OCI-LY1 (cell line): ENCODE data around the gene TBL3.
A peak's percentile ranks its signal among the peaks of the same experiment; 100 is the strongest.
"Not testable (repeated sequence)": the region's sequence is repeated elsewhere in the genome, so short reads cannot be mapped to it uniquely, and the experiment has no call there.

Experiments
- H2AFZ ChIP-seq: fragments of 200-600 bp; sonication (generic), shearing (Covaris generic); 2 replicates; pipeline ENCODE4 v1.6.0; 2014; ENCODE audit warnings: antibody characterized with exemption, mild to moderate bottlenecking, low read length
- H3F3A ChIP-seq: fragments of 200-600 bp; sonication (generic), shearing (Covaris generic); 2 replicates; pipeline ENCODE4 v1.6.0; 2014; ENCODE audit warnings: mild to moderate bottlenecking, antibody characterized with exemption, low read length, moderate library complexity; ENCODE audit not compliant: insufficient read depth
- H3K27ac ChIP-seq: fragments of 200-600 bp; sonication (generic); 2 replicates; pipeline ENCODE4 v1.5.1; 2014; ENCODE audit warnings: low read length, mixed run types, mild to moderate bottlenecking, low read depth; ENCODE audit not compliant: poor library complexity, severe bottlenecking
- H3K27me3 ChIP-seq: fragments of 200-600 bp; sonication (generic); 2 replicates; pipeline ENCODE4 v1.6.0; 2014; ENCODE audit warnings: antibody characterized with exemption, mild to moderate bottlenecking, low read length, moderate library complexity; ENCODE audit not compliant: insufficient read depth
- H3K36me3 ChIP-seq: fragments of 200-600 bp; sonication (generic); 2 replicates; pipeline ENCODE4 v1.6.1; 2014; ENCODE audit warnings: mild to moderate bottlenecking, antibody characterized with exemption, low read length, moderate library complexity, mixed read lengths; ENCODE audit not compliant: insufficient read depth
- H3K4me1 ChIP-seq: fragments of 200-600 bp; sonication (generic); 2 replicates; pipeline ENCODE4 v1.5.1; 2014; ENCODE audit warnings: mild to moderate bottlenecking, low read length, moderate library complexity; ENCODE audit not compliant: insufficient read depth, severe bottlenecking
- H3K4me2 ChIP-seq: fragments of 200-600 bp; sonication (generic), shearing (Covaris generic); 2 replicates; pipeline ENCODE4 v1.6.1; 2014; ENCODE audit warnings: low read length
- H3K4me3 ChIP-seq: fragments of 200-600 bp; sonication (generic); 2 replicates; pipeline ENCODE4 v1.5.1; 2014; ENCODE audit warnings: low read length, low read depth, mild to moderate bottlenecking, mixed read lengths; ENCODE audit not compliant: poor library complexity, severe bottlenecking
- H3K79me2 ChIP-seq: fragments of 200-600 bp; shearing (Covaris generic); 2 replicates; pipeline ENCODE4 v1.6.1; 2016; ENCODE audit warnings: mixed run types, low read length, mixed read lengths; ENCODE audit not compliant: insufficient read depth
- H3K9ac ChIP-seq: fragments of 200-600 bp; sonication (generic), shearing (Covaris generic); 2 replicates; pipeline ENCODE4 v1.6.1; 2014; ENCODE audit warnings: mild to moderate bottlenecking, low read length, mixed read lengths
- H3K9me2 ChIP-seq: fragments of 200-600 bp; sonication (generic), shearing (Covaris generic); 2 replicates; pipeline ENCODE4 v1.6.1; 2014; ENCODE audit warnings: low read depth, mild to moderate bottlenecking, low read length, mixed read lengths
- H3K9me3 ChIP-seq: fragments of 200-600 bp; shearing (Covaris generic); 2 replicates; pipeline ENCODE4 v1.6.1; 2014; ENCODE audit warnings: low read length, mixed read lengths
- H4K20me1 ChIP-seq: fragments of 200-600 bp; sonication (generic), shearing (Covaris generic); 2 replicates; pipeline ENCODE4 v1.6.0; 2016; ENCODE audit warnings: mild to moderate bottlenecking, low read length; ENCODE audit not compliant: insufficient read depth
- EZH2 ChIP-seq: fragments of 200-600 bp; sonication (generic), shearing (Covaris generic); IDR thresholded peaks from 2 replicates; pipeline ENCODE4 v1.8.0; 2017; ENCODE audit warnings: borderline replicate concordance, mixed run types, mild to moderate bottlenecking, antibody characterized with exemption, low read length, moderate library complexity, mixed read lengths
- TF ChIP-seq, protein P1 (sequence below): fragments of 200-600 bp; sonication (generic), shearing (Covaris generic); IDR thresholded peaks from 2 replicates; pipeline ENCODE4 v1.5.1; 2017; ENCODE audit warnings: mild to moderate bottlenecking, antibody characterized with exemption, low read length, moderate library complexity, mixed read lengths

Gene TBL3

DNA sequence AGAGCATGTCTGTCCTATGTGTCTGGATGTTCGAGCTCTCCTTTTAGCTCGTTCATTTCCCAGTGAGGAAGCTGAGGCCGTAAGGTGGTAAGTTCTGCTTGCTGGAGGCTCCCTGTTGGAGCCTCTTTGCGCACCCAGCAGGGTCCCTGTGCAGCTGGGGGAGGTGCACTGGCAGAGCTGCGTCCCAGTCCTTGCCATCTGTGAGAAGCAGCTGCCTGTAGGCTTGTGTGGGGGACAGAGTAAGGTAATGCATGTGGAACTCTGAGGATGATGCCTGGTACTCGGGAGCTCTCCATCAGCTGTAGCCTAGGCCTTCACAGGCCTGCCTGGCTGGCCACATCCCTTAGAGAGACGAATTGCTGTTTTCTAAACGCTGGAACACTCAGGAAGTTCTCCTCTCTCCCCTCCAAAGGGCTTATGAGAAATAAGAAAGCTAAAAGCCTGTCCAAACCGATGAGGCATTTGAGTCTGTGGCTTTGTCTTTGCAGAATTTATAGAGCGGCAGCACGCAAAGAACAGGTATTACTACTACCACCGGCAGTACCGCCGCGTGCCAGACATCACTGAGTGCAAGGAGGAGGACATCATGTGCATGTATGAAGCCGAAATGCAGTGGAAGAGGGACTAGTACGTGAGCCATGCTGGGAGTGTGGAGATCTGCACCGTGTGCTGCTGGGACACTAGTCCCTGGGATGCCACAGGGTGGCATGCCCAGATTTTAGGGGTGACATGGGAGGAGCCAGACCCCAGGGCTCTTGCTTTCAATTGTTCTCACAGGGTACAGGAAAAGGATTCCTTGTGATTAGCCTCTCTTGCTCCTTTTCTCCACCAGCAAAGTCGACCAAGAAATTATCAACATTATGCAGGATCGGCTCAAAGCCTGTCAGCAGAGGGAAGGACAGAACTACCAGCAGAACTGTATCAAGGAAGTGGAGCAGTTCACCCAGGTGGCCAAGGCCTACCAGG is 10.9 kb upstream of the TBL3 start:
- Histone ChIP-seq H3K27me3 (no peaks in the 10 kb centered on the region; the same call in 1 of the 2 replicates), H3K4me1 (peaks cover 45% of the 10 kb centered on the region), H3K79me2 (peaks cover 21% of the 10 kb centered on the region), H3K27ac (peak overlapping the region; percentile 75), H3K4me3 (peak overlapping the region; percentile 90), H2AFZ (no peak overlapping the region), H3K9ac (peak overlapping the region; percentile 90; the same call in 1 of the 2 replicates), H3K36me3 (peaks cover 35% of the 10 kb centered on the region), H3F3A (peaks cover 16% of the 10 kb centered on the region), H3K4me2 (peak overlapping the region; percentile 72), H4K20me1 (no peaks in the 10 kb centered on the region), H3K9me2 (no peaks in the 10 kb centered on the region), H3K9me3 (no peaks in the 10 kb centered on the region)
- TF ChIP-seq, protein P1, sequence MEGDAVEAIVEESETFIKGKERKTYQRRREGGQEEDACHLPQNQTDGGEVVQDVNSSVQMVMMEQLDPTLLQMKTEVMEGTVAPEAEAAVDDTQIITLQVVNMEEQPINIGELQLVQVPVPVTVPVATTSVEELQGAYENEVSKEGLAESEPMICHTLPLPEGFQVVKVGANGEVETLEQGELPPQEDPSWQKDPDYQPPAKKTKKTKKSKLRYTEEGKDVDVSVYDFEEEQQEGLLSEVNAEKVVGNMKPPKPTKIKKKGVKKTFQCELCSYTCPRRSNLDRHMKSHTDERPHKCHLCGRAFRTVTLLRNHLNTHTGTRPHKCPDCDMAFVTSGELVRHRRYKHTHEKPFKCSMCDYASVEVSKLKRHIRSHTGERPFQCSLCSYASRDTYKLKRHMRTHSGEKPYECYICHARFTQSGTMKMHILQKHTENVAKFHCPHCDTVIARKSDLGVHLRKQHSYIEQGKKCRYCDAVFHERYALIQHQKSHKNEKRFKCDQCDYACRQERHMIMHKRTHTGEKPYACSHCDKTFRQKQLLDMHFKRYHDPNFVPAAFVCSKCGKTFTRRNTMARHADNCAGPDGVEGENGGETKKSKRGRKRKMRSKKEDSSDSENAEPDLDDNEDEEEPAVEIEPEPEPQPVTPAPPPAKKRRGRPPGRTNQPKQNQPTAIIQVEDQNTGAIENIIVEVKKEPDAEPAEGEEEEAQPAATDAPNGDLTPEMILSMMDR, result no peak

DNA sequence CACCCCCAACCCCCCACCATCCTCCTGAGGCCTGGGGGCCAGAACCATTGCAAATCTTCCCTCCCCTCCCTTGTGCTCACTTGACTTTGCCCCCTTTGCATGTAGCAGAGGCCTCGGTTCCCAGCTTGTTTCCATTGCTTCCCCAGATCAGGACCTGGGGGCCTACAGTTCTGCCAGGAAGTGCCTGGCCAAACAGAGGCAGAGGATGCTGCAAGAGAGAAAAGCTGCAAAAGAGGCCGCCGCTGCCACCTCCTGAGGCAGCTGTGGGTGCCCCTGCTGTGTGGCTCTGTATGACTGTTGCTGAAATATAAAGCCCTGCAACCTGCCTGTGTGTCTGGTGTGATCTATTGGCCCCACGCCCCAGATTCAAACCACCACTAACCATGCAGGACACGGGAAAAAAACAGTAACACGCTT is 10.2 kb upstream of the TBL3 start:
- peaks cover 35% of the 10 kb centered on the region for H3K36me3 ChIP-seq
- H3K4me3 ChIP-seq, result peak overlapping the region; percentile 16
- peaks cover 21% of the 10 kb centered on the region for H3K79me2 ChIP-seq
- no peaks in the 10 kb centered on the region for H3K9me3 ChIP-seq
- H2AFZ ChIP-seq, result no peak overlapping the region
- H3K4me2 ChIP-seq, result peak overlapping the region; percentile 97; the same call in 1 of the 2 replicates
- no peaks in the 10 kb centered on the region for H4K20me1 ChIP-seq
- H3K4me1 ChIP-seq, result peaks cover 46% of the 10 kb centered on the region
- H3F3A ChIP-seq, result peaks cover 16% of the 10 kb centered on the region
- H3K27me3 ChIP-seq, result no peaks in the 10 kb centered on the region
- TF ChIP-seq EZH2, result no peak
- TF ChIP-seq, protein P1, result no peak
- H3K9ac ChIP-seq, result no peak overlapping the region
- peak overlapping the region; percentile 44 for H3K27ac ChIP-seq
- no peaks in the 10 kb centered on the region for H3K9me2 ChIP-seq

DNA sequence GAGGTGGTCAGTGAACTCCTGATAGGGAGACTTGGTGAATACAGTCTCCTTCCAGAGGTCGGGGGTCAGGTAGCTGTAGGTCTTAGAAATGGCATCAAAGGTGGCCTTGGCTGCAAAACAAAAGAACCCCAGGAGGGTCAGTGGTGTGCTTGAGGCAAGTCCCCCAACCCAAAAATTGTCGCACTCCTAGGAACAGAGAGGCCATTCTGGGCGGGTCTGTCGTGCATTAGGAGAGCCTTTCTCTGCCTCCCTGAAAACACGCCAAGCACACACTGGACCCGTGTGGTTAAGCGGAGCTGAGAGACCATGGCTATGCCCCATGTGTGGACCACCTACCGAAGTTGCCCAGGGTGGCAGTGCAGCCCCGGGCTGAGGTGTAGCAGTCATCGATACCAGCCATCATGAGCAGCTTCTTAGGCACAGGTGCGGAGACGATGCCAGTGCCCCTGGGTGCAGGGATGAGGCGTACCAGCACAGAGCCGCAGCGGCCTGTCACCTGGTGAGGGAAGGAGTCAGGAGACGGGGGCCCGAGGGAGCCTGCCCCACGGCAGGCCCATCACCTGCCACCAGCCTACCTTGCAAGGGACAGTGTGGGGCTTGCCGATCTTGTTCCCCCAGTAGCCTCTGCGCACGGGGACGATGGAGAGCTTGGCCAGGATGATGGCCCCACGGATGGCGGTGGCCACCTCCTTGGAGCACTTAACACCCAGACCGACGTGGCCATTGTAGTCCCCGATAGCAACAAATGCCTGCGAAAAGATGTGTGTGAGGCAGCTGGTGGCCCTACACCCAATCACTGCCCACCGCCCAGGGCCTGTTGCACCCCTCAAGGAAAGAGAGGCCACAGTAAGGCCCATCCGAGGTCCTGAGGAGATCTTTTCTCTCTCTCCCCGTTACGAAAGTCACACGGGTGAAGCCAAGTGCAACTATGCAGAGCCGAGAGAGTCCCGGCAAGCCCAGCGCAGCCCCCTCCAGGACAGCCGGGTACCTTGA is 9.4 kb upstream of the TBL3 start:
- Histone ChIP-seq H3K27ac (peak overlapping the region; percentile 84), H3K4me3 (peak overlapping the region; percentile 97), H3K4me1 (peaks cover 46% of the 10 kb centered on the region), H3K36me3 (peaks cover 35% of the 10 kb centered on the region), H3F3A (peaks cover 16% of the 10 kb centered on the region), H3K9ac (peak overlapping the region; percentile 99), H3K79me2 (peaks cover 21% of the 10 kb centered on the region), H3K4me2 (peak overlapping the region; percentile 97)
- H2AFZ ChIP-seq, H3K9me3 ChIP-seq, H3K9me2 ChIP-seq, H4K20me1 ChIP-seq, H3K27me3 ChIP-seq: not testable (repeated sequence)
